Measurements from ENCODE around the gene KIF1B.

GRCh38 chr1:10267921-10268320, 57.6 kb downstream of the KIF1B start:
- TF ChIP-seq, protein P1, sequence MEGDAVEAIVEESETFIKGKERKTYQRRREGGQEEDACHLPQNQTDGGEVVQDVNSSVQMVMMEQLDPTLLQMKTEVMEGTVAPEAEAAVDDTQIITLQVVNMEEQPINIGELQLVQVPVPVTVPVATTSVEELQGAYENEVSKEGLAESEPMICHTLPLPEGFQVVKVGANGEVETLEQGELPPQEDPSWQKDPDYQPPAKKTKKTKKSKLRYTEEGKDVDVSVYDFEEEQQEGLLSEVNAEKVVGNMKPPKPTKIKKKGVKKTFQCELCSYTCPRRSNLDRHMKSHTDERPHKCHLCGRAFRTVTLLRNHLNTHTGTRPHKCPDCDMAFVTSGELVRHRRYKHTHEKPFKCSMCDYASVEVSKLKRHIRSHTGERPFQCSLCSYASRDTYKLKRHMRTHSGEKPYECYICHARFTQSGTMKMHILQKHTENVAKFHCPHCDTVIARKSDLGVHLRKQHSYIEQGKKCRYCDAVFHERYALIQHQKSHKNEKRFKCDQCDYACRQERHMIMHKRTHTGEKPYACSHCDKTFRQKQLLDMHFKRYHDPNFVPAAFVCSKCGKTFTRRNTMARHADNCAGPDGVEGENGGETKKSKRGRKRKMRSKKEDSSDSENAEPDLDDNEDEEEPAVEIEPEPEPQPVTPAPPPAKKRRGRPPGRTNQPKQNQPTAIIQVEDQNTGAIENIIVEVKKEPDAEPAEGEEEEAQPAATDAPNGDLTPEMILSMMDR (IDR thresholded peaks at IDR 0.05): no peak
- TF ChIP-seq POLR2A (IDR thresholded peaks at IDR 0.05): no peak
